GM12878 (cell line): ENCODE data around the gene DIS3L2. TPM values are rescaled to one million over a fixed set of nuclear protein-coding genes. Genes with fewer than 3 reads are reported as not detected.

ENCODE experiments used
- ATAC-seq: fragments of 200-7000 bp; cut with Tn5 transposase; 3 replicates; pipeline ENCODE4 v1.9.1; 2020; ENCODE audit warnings: mild to moderate bottlenecking, moderate library complexity
- BruUV-seq: library from RNA; stranded (reverse); fragments of 400-500 nt; replicated peaks from 2 replicates; lab custom pipeline; 2021; lab: Mats Ljungman, UMichigan
- CTCF ChIA-PET: fragments of 300-600 bp; sonication (Branson Sonifier 250); formaldehyde crosslinking; extraction: SDS; loops from one replicate; lab custom pipeline; 2021; ENCODE audit warnings: inconsistent platforms; lab: Yijun Ruan, JAX
- POLR2A ChIA-PET: fragments of 350-600 bp; formaldehyde crosslinking; extraction: SDS; loops from one replicate; lab custom pipeline; 2021; ENCODE audit warnings: inconsistent platforms; lab: Charles Lee
- RAD21 ChIA-PET: fragments of 300-600 bp; sonication (Branson Sonifier 250); formaldehyde crosslinking; loops from one replicate; lab custom pipeline; 2023; ENCODE audit warnings: antibody characterized with exemption; ENCODE audit not compliant: unreplicated experiment; lab: Charles Lee
- SMC1A ChIA-PET: fragments of 300-600 bp; sonication (Branson Sonifier 250); formaldehyde crosslinking; loops from one replicate; lab custom pipeline; 2023; ENCODE audit not compliant: unreplicated experiment, uncharacterized antibody; lab: Charles Lee
- DNase-seq: peaks from one replicate; pipeline ENCODE4 v3.0.0-alpha.2; 2011; ENCODE audit warnings: low read depth, low spot score
- FAIRE-seq: peaks from 3 replicates; lab custom pipeline; 2011; peaks lifted over from hg19 to GRCh38; lab: Jason Lieb, UNC
- H2AFZ ChIP-seq: 2 replicates; pipeline ENCODE4 v1.6.0; 2011; ENCODE audit warnings: low read depth, low read length, control low read depth; ENCODE audit not compliant: control insufficient read depth
- H3K27ac ChIP-seq: 2 replicates; pipeline ENCODE4 v1.5.1; 2011; ENCODE audit warnings: control low read depth; ENCODE audit not compliant: control insufficient read depth, insufficient read depth
- H3K27me3 ChIP-seq, 2 experiments: replicated peaks in 1 of 2; 2 replicates each; pipeline versions ENCODE4 v1.6.0 to v1.6.1; 2011; ENCODE audit warnings: low read length in 1 of 2; ENCODE audit not compliant: control insufficient read depth in 2 of 2, insufficient read depth in 2 of 2
- H3K36me3 ChIP-seq, 2 experiments: 2 replicates each; pipeline ENCODE4 v1.5.1; 2011; ENCODE audit warnings: low read length in 1 of 2; ENCODE audit not compliant: control insufficient read depth in 2 of 2, insufficient read depth in 2 of 2
- H3K4me1 ChIP-seq: 2 replicates; pipeline ENCODE4 v1.6.1; 2011; ENCODE audit warnings: mild to moderate bottlenecking, low read length, moderate library complexity, mixed read lengths; ENCODE audit not compliant: control insufficient read depth, insufficient read depth
- H3K4me2 ChIP-seq: 2 replicates; pipeline ENCODE4 v1.6.0; 2011; ENCODE audit warnings: control low read depth; ENCODE audit not compliant: control insufficient read depth, insufficient read depth
- H3K4me3 ChIP-seq: fragments of 200-600 bp; sonication (generic); 2 replicates; pipeline ENCODE4 v1.5.1; 2016
- H3K79me2 ChIP-seq: 2 replicates; pipeline ENCODE4 v1.6.0; 2011; ENCODE audit warnings: low read length; ENCODE audit not compliant: control insufficient read depth, insufficient read depth
- H3K9ac ChIP-seq: 2 replicates; pipeline ENCODE4 v1.8.0; 2011; ENCODE audit warnings: low read length, control low read depth, mixed read lengths; ENCODE audit not compliant: control insufficient read depth, insufficient read depth
- H3K9me3 ChIP-seq: replicated peaks from 3 replicates; pipeline ENCODE4 v1.5.1; 2011; ENCODE audit warnings: mild to moderate bottlenecking, low read length; ENCODE audit not compliant: control insufficient read depth, insufficient read depth
- H4K20me1 ChIP-seq: 2 replicates; pipeline ENCODE4 v1.6.0; 2011; ENCODE audit not compliant: control insufficient read depth, insufficient read depth
- CBFB ChIP-seq: IDR thresholded peaks from 2 replicates; pipeline ENCODE4 v1.6.1; 2016; ENCODE audit warnings: antibody characterized with exemption, low read depth
- CHD2 ChIP-seq: IDR thresholded peaks from 2 replicates; pipeline ENCODE4 v1.6.1; 2011; ENCODE audit warnings: low read depth, low read length, improper control_type of control experiment, borderline replicate concordance
- HCFC1 ChIP-seq: fragments of 150-350 bp; IDR thresholded peaks from 2 replicates; pipeline ENCODE4 v1.6.1; 2014; ENCODE audit warnings: low read length
- JUND ChIP-seq: IDR thresholded peaks from 2 replicates; pipeline ENCODE4 v1.6.1; 2012; ENCODE audit warnings: low read depth, mild to moderate bottlenecking, low read length, improper control_type of control experiment, moderate library complexity
- KAT2A ChIP-seq: conservative IDR thresholded peaks from 2 replicates; pipeline ENCODE4 v1.6.1; 2011; ENCODE audit warnings: low read depth, low read length; ENCODE audit not compliant: control insufficient read depth
- MEF2B ChIP-seq: fragments of 450-650 bp; IDR thresholded peaks from 2 replicates; pipeline ENCODE4 v1.6.1; 2018; ENCODE audit warnings: mild to moderate bottlenecking, moderate library complexity; ENCODE audit not compliant: partially characterized antibody, poor library complexity, severe bottlenecking
- PML ChIP-seq: IDR thresholded peaks from 2 replicates; pipeline ENCODE4 v1.6.1; 2012; ENCODE audit warnings: low read length, inconsistent platforms
- RAD51 ChIP-seq: fragments of 450-650 bp; IDR thresholded peaks from 2 replicates; pipeline ENCODE4 v1.6.1; 2016; ENCODE audit warnings: moderate library complexity, mild to moderate bottlenecking, inconsistent platforms
- RUNX3 ChIP-seq: IDR thresholded peaks from 2 replicates; pipeline ENCODE4 v1.6.1; 2012; ENCODE audit warnings: low read length, inconsistent platforms
- ZBED1 ChIP-seq: IDR thresholded peaks from 2 replicates; pipeline ENCODE4 v1.6.1; 2016; ENCODE audit warnings: borderline replicate concordance
- ZNF24 ChIP-seq: fragments of 450-650 bp; IDR thresholded peaks from 2 replicates; pipeline ENCODE4 v1.6.1; 2017; ENCODE audit warnings: antibody characterized with exemption, mild to moderate bottlenecking
- whole genome bisulfite sequencing: methylation state at CpG from one replicate; pipeline ENCODE4 v1.1.6; 2016; ENCODE audit warnings: low lambda C conversion rate; ENCODE audit not compliant: insufficient replicate concordance, insufficient coverage; ENCODE audit errors: missing lambda C conversion rate; 5-methylcytosine and 5-hydroxymethylcytosine counted together
- in situ Hi-C: fragments of 300-500 bp; cut with MboI; formaldehyde crosslinking; loops from 9 replicates; pipeline ENCODE4 v1.14.3; 2018; ENCODE audit warnings: mixed read lengths
- intact Hi-C: fragments of 100-400 bp; cut with micrococcal nuclease; formaldehyde crosslinking; loops from one replicate; pipeline ENCODE4 v1.14.2; 2022; ENCODE audit not compliant: unreplicated experiment
- polyA plus RNA-seq, 11 experiments: library from polyadenylated mRNA; depleted of rRNA in 4 of 11; unstranded in 6 of 11; stranded (reverse) in 5 of 11; fragments of >200 nt; fragmentation: Nextera tagmentation in 4 of 11; fragmentation: Illumina TruSeq in 1 of 11; extraction: Ambion mirVana in 4 of 11; extraction: Trizol in 1 of 11; gene quantifications; 1 replicate in 1 of 11; 2 replicates in 10 of 11; pipeline versions ENCODE4 v1.2.1 to v1.2.3, GENCODE V29; 2011 to 2016; ENCODE audit warnings: inconsistent platforms in 2 of 11, missing spikeins in 2 of 11, low read depth in 1 of 11
- total RNA-seq, 4 experiments: library from RNA; depleted of rRNA in 3 of 4; stranded (reverse); fragments of >200 nt in 3 of 4; fragmentation: Illumina TruSeq in 1 of 4; extraction: Trizol in 1 of 4; gene quantifications; 2 replicates each; pipeline versions ENCODE4 v1.2.1 to v1.2.3, GENCODE V29; 2013 to 2021
- TF ChIP-seq, protein P1 (sequence below): IDR thresholded peaks from 2 replicates; pipeline ENCODE4 v1.6.1; 2011; ENCODE audit warnings: low read depth, mild to moderate bottlenecking, low read length, moderate library complexity, borderline replicate concordance; ENCODE audit errors: extremely low read depth
- TF ChIP-seq, protein P2 (sequence below): IDR thresholded peaks from 2 replicates; pipeline ENCODE4 v1.6.1; 2011; ENCODE audit warnings: borderline replicate concordance, low read depth, mild to moderate bottlenecking, moderate library complexity, low read length; ENCODE audit not compliant: insufficient read depth, poor library complexity, severe bottlenecking

The DIS3L2 gene
- total and polyA plus RNA-seq, 10 of the 15 experiments (the other 5 are each of a cell fraction or from before 2014, with no cell fraction given), result 3.5 to 27.1 (median 16.0) TPM

- Histone ChIP-seq H3K4me1 (no peaks in the 10 kb centered on the region), H3K79me2 (no peaks in the 10 kb centered on the region), H4K20me1 (no peaks in the 10 kb centered on the region), H3K9ac (no peak overlapping the region), H3K4me3 (no peak overlapping the region), H3K9me3 (no peaks in the 10 kb centered on the region), H3K4me2 (no peak overlapping the region), H3K27ac (no peak overlapping the region), H3K36me3 (no peaks in the 10 kb centered on the region; a peak in 1 of 4 replicates), H2AFZ (no peak overlapping the region), H3K27me3 (no peaks in the 10 kb centered on the region)
- 70% methylated on average over 5 of the region's 5 CpGs for WGBS
- TF ChIP-seq KAT2A, result no peak
- TF ChIP-seq, protein P1, sequence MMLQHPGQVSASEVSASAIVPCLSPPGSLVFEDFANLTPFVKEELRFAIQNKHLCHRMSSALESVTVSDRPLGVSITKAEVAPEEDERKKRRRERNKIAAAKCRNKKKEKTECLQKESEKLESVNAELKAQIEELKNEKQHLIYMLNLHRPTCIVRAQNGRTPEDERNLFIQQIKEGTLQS, result no peak
- no peak for TF ChIP-seq PML
- TF ChIP-seq ZBED1, result no peak
- ATAC-seq (no peak), FAIRE-seq (no peak), DNase-seq (no peak)
- CTCF ChIA-PET, result interaction anchor here (1.0 kb wide), 1 partner anchor 12 kb away, joined by 3 read pairs; no protein-coding TSS in a partner anchor
- RAD21 ChIA-PET, result no interaction called here
- SMC1A ChIA-PET, result no interaction called here
- in situ Hi-C loops, result no loop called here
- no TSS peak for BruUV-seq
- POLR2A ChIA-PET, result no interaction called here
- intact Hi-C loops, result loop anchor here (10.0 kb wide), 1 partner anchor 374 kb away; the partner anchor contains the start of gene NPPC
These were observed 337.6 kb downstream of the DIS3L2 start for GRCh38 chr2:232299084-232299483.

GRCh38 chr2:232299927-232300674 is 338.6 kb downstream of the DIS3L2 start:
- in situ Hi-C loops (no loop called here), intact Hi-C loops (loop anchor here (10.0 kb wide), 1 partner anchor 375 kb away; the partner anchor contains the start of gene NPPC)
- DNase-seq (no peak), ATAC-seq (no peak), FAIRE-seq (no peak)
- H3K4me1 ChIP-seq, result no peaks in the 10 kb centered on the region
- H3K36me3 ChIP-seq, result no peaks in the 10 kb centered on the region; a peak in 1 of 4 replicates
- H3K27me3 ChIP-seq, result no peaks in the 10 kb centered on the region
- H2AFZ ChIP-seq, result no peak overlapping the region
- SMC1A ChIA-PET, result no interaction called here
- no peaks in the 10 kb centered on the region for H3K9me3 ChIP-seq
- H4K20me1 ChIP-seq, result no peaks in the 10 kb centered on the region
- POLR2A ChIA-PET, result no interaction called here
- H3K4me2 ChIP-seq, result no peak overlapping the region
- CTCF ChIA-PET, result interaction anchor here (1.0 kb wide), 1 partner anchor 11 kb away, joined by 3 read pairs; no protein-coding TSS in a partner anchor
- no peak overlapping the region for H3K27ac ChIP-seq
- H3K4me3 ChIP-seq, result no peak overlapping the region
- RAD21 ChIA-PET, result no interaction called here
- no TSS peak for BruUV-seq
- no peak overlapping the region for H3K9ac ChIP-seq
- H3K79me2 ChIP-seq, result no peaks in the 10 kb centered on the region
- WGBS, result 91% methylated on average over 6 of the region's 6 CpGs
- TF ChIP-seq, protein P2, sequence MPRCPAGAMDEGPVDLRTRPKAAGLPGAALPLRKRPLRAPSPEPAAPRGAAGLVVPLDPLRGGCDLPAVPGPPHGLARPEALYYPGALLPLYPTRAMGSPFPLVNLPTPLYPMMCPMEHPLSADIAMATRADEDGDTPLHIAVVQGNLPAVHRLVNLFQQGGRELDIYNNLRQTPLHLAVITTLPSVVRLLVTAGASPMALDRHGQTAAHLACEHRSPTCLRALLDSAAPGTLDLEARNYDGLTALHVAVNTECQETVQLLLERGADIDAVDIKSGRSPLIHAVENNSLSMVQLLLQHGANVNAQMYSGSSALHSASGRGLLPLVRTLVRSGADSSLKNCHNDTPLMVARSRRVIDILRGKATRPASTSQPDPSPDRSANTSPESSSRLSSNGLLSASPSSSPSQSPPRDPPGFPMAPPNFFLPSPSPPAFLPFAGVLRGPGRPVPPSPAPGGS, result no peak
- TF ChIP-seq ZNF24, result no peak
- TF ChIP-seq RUNX3, result no peak
- no peak for TF ChIP-seq JUND
- no peak for TF ChIP-seq MEF2B
- no peak for TF ChIP-seq RAD51
- TF ChIP-seq HCFC1, result no peak
- TF ChIP-seq CBFB, result no peak
- TF ChIP-seq CHD2, result no peak
